Measurements from ENCODE around the gene NWD2. TPM values are rescaled to one million over a fixed set of nuclear protein-coding genes. Genes with fewer than 3 reads are reported as not detected.

Gene NWD2
- total and polyA plus RNA-seq, 2 donors from 2014 or later = not detected

GRCh38 chr4:37219242-37219641 is 25.3 kb upstream of the NWD2 start:
- no peaks in the 10 kb centered on the region for H3K4me1 ChIP-seq (ENCODE audit: control insufficient read depth in 2 of 3, insufficient read depth in 2 of 3, low read depth in 1 of 3, low read length in 3 of 3)
- DNase-seq (peak in 2 of 5 donors; percentile 41 to 61), FAIRE-seq (no peak)
- H3K9me3 ChIP-seq (ENCODE audit: control insufficient read depth in 2 of 3, insufficient read depth in 1 of 3, low read length in 3 of 3) = no peaks in the 10 kb centered on the region
- H3K9ac ChIP-seq (ENCODE audit: low read length in 3 of 3) = no peak overlapping the region
- intact Hi-C loops (cut with DNase I) = no loop called here
- H3K27me3 ChIP-seq (ENCODE audit: control insufficient read depth, insufficient read depth, low read length) = no peaks in the 10 kb centered on the region
- no peak for TF ChIP-seq CTCF (IDR thresholded peaks at IDR 0.05; ENCODE audit: borderline replicate concordance, extremely low read depth, insufficient read depth)
- no peaks in the 10 kb centered on the region for H3K36me3 ChIP-seq (ENCODE audit: control insufficient read depth in 2 of 3, insufficient read depth in 3 of 3, low read length in 3 of 3)
- H3K4me3 ChIP-seq (ENCODE audit: low read length in 3 of 3) = no peak overlapping the region
- H3K27ac ChIP-seq (ENCODE audit: low read depth in 2 of 2, low read length in 2 of 2) = no peak overlapping the region

GRCh38 chr4:37219990-37220389 is 24.6 kb upstream of the NWD2 start:
- no peak overlapping the region for H3K4me3 ChIP-seq (ENCODE audit: low read length in 3 of 3)
- H3K27ac ChIP-seq (ENCODE audit: low read depth in 2 of 2, low read length in 2 of 2) = no peak overlapping the region
- no peaks in the 10 kb centered on the region for H3K4me1 ChIP-seq (ENCODE audit: control insufficient read depth in 2 of 3, insufficient read depth in 2 of 3, low read depth in 1 of 3, low read length in 3 of 3)
- no peaks in the 10 kb centered on the region for H3K36me3 ChIP-seq (ENCODE audit: control insufficient read depth in 2 of 3, insufficient read depth in 3 of 3, low read length in 3 of 3)
- no peak for DNase-seq
- no peak overlapping the region for H3K9ac ChIP-seq (ENCODE audit: low read length in 3 of 3)
- TF ChIP-seq CTCF (IDR thresholded peaks at IDR 0.05; ENCODE audit: borderline replicate concordance, extremely low read depth, insufficient read depth) = no peak
- no peaks in the 10 kb centered on the region for H3K9me3 ChIP-seq (ENCODE audit: control insufficient read depth in 2 of 3, insufficient read depth in 1 of 3, low read length in 3 of 3)
- no peaks in the 10 kb centered on the region for H3K27me3 ChIP-seq (ENCODE audit: control insufficient read depth, insufficient read depth, low read length)
- no peak for FAIRE-seq
- intact Hi-C loops (cut with DNase I) = no loop called here

GRCh38 chr4:37220685-37221084 is 23.9 kb upstream of the NWD2 start:
- H3K36me3 ChIP-seq (ENCODE audit: control insufficient read depth in 2 of 3, insufficient read depth in 3 of 3, low read length in 3 of 3) = no peaks in the 10 kb centered on the region
- no peak for DNase-seq
- no peak for TF ChIP-seq CTCF (IDR thresholded peaks at IDR 0.05; ENCODE audit: borderline replicate concordance, extremely low read depth, insufficient read depth)
- no peaks in the 10 kb centered on the region for H3K4me1 ChIP-seq (ENCODE audit: control insufficient read depth in 2 of 3, insufficient read depth in 2 of 3, low read depth in 1 of 3, low read length in 3 of 3)
- no peak for FAIRE-seq
- no peaks in the 10 kb centered on the region for H3K27me3 ChIP-seq (ENCODE audit: control insufficient read depth, insufficient read depth, low read length)
- H3K9ac ChIP-seq (ENCODE audit: low read length in 3 of 3) = no peak overlapping the region
- H3K9me3 ChIP-seq (ENCODE audit: control insufficient read depth in 2 of 3, insufficient read depth in 1 of 3, low read length in 3 of 3) = no peaks in the 10 kb centered on the region
- no peak overlapping the region for H3K27ac ChIP-seq (ENCODE audit: low read depth in 2 of 2, low read length in 2 of 2)
- intact Hi-C loops (cut with DNase I) = no loop called here
- H3K4me3 ChIP-seq (ENCODE audit: low read length in 3 of 3) = no peak overlapping the region

- FAIRE-seq = no peak
- H3K9me3 ChIP-seq (ENCODE audit: control insufficient read depth in 2 of 3, insufficient read depth in 1 of 3, low read length in 3 of 3) = no peaks in the 10 kb centered on the region
- H3K27ac ChIP-seq (ENCODE audit: low read depth in 2 of 2, low read length in 2 of 2) = no peak overlapping the region
- no peak overlapping the region for H3K9ac ChIP-seq (ENCODE audit: low read length in 3 of 3)
- H3K27me3 ChIP-seq (ENCODE audit: control insufficient read depth, insufficient read depth, low read length) = no peaks in the 10 kb centered on the region
- H3K4me3 ChIP-seq (ENCODE audit: low read length in 3 of 3) = no peak overlapping the region
- no peak for TF ChIP-seq CTCF (IDR thresholded peaks at IDR 0.05; ENCODE audit: borderline replicate concordance, extremely low read depth, insufficient read depth)
- intact Hi-C loops (cut with DNase I) = no loop called here
- no peaks in the 10 kb centered on the region for H3K4me1 ChIP-seq (ENCODE audit: control insufficient read depth in 2 of 3, insufficient read depth in 2 of 3, low read depth in 1 of 3, low read length in 3 of 3)
- no peak for DNase-seq
- no peaks in the 10 kb centered on the region for H3K36me3 ChIP-seq (ENCODE audit: control insufficient read depth in 2 of 3, insufficient read depth in 3 of 3, low read length in 3 of 3)
Observed at GRCh38 chr4:37223732-37224131, 20.8 kb upstream of the NWD2 start.

All from kidney (tissue), 14 donors.